Right atrium auricular region (tissue), 2 donors: Measurements from ENCODE around the gene BAG5. TPM values are rescaled to one million over a fixed set of nuclear protein-coding genes. Genes with fewer than 3 reads are reported as not detected.

ENCODE experiments used
- DNase-seq: peaks from one replicate; pipeline ENCODE4 v3.0.0-alpha.2; 2019; ENCODE audit warnings: low spot score
- H3K27ac ChIP-seq, 2 donors: fragments of 200-600 bp; sonication (generic); 1 replicate in 1 of 2; 2 replicates in 1 of 2; pipeline ENCODE4 v1.5.1; 2016 to 2019
- H3K27me3 ChIP-seq, 2 donors: fragments of 200-600 bp; sonication (generic); one replicate each; pipeline versions ENCODE4 v1.5.1 to v1.6.0; 2017 to 2019
- H3K36me3 ChIP-seq: fragments of 200-600 bp; sonication (generic); one replicate; pipeline ENCODE4 v1.5.1; 2016
- H3K4me1 ChIP-seq, 2 donors: fragments of 200-600 bp; sonication (generic); one replicate each; pipeline versions ENCODE4 v1.5.1 to v1.6.0; 2017 to 2019
- H3K4me3 ChIP-seq, 2 donors: fragments of 200-600 bp; sonication (generic); 1 replicate in 1 of 2; 2 replicates in 1 of 2; pipeline ENCODE4 v1.5.1; 2017 to 2019; ENCODE audit warnings: mild to moderate bottlenecking in 1 of 2, moderate library complexity in 1 of 2
- H3K9me3 ChIP-seq, 2 donors: fragments of 200-600 bp; sonication (generic); one replicate each; pipeline ENCODE4 v1.5.1; 2019
- CTCF ChIP-seq, 2 donors: fragments of 200-600 bp; sonication (generic); IDR thresholded peaks; one replicate each; pipeline ENCODE4 v1.5.1; 2019; ENCODE audit warnings: antibody characterized with exemption in 2 of 2
- total RNA-seq, 2 donors: library from RNA; depleted of rRNA; stranded (reverse); fragments of >200 nt; gene quantifications; one replicate each; pipeline ENCODE4 v1.1.0, GENCODE V29; 2016

The BAG5 gene
- total RNA-seq, 2 donors from 2014 or later = 16.1 to 17.7 TPM

GRCh38 chr14:103520269-103520656 is 42.2 kb downstream of the BAG5 start:
- H3K9me3 ChIP-seq = no peaks in the 10 kb centered on the region
- H3K4me1 ChIP-seq = peaks cover 0 to 81% of the 10 kb centered on the region in 2 donors
- DNase-seq = no peak
- H3K27ac ChIP-seq = peak overlapping the region; percentile 84 to 90
- peaks cover 4% of the 10 kb centered on the region for H3K36me3 ChIP-seq
- no peak for TF ChIP-seq CTCF (IDR thresholded peaks at IDR 0.05)
- H3K4me3 ChIP-seq = peak overlapping the region in 1 of 2 donors; percentile 63
- H3K27me3 ChIP-seq = no peaks in the 10 kb centered on the region

- Histone ChIP-seq H3K4me3 (no peak overlapping the region), H3K4me1 (peaks cover 0 to 81% of the 10 kb centered on the region in 2 donors)
Measured at GRCh38 chr14:103519837-103520212, 42.6 kb downstream of the BAG5 start.

GRCh38 chr14:103519043-103519836 is 43.2 kb downstream of the BAG5 start:
- Histone ChIP-seq H3K36me3 (peaks cover 4% of the 10 kb centered on the region), H3K27ac (peak overlapping the region in 1 of 2 donors; percentile 84), H3K27me3 (no peaks in the 10 kb centered on the region), H3K9me3 (no peaks in the 10 kb centered on the region), H3K4me3 (no peak overlapping the region), H3K4me1 (peaks cover 0 to 76% of the 10 kb centered on the region in 2 donors)
- TF ChIP-seq CTCF (IDR thresholded peaks at IDR 0.05) = no peak
- DNase-seq = no peak

More at GRCh38 chr14:103519837-103520212, 42.6 kb downstream of the BAG5 start:
- Histone ChIP-seq H3K27ac (peak overlapping the region; percentile 84 to 90), H3K36me3 (peaks cover 4% of the 10 kb centered on the region), H3K27me3 (no peaks in the 10 kb centered on the region), H3K9me3 (no peaks in the 10 kb centered on the region)
- no peak for DNase-seq
- TF ChIP-seq CTCF (IDR thresholded peaks at IDR 0.05) = no peak

GRCh38 chr14:103518422-103519042 is 43.9 kb downstream of the BAG5 start:
- H3K27ac ChIP-seq = peak overlapping the region; percentile 45 to 84
- H3K4me1 ChIP-seq = peaks cover 0 to 81% of the 10 kb centered on the region in 2 donors
- H3K9me3 ChIP-seq = no peaks in the 10 kb centered on the region
- peak; percentile 90 to 95 for TF ChIP-seq CTCF (IDR thresholded peaks at IDR 0.05)
- no peak for DNase-seq
- no peaks in the 10 kb centered on the region for H3K27me3 ChIP-seq
- no peak overlapping the region for H3K4me3 ChIP-seq
- peaks cover 4% of the 10 kb centered on the region for H3K36me3 ChIP-seq

DNA sequence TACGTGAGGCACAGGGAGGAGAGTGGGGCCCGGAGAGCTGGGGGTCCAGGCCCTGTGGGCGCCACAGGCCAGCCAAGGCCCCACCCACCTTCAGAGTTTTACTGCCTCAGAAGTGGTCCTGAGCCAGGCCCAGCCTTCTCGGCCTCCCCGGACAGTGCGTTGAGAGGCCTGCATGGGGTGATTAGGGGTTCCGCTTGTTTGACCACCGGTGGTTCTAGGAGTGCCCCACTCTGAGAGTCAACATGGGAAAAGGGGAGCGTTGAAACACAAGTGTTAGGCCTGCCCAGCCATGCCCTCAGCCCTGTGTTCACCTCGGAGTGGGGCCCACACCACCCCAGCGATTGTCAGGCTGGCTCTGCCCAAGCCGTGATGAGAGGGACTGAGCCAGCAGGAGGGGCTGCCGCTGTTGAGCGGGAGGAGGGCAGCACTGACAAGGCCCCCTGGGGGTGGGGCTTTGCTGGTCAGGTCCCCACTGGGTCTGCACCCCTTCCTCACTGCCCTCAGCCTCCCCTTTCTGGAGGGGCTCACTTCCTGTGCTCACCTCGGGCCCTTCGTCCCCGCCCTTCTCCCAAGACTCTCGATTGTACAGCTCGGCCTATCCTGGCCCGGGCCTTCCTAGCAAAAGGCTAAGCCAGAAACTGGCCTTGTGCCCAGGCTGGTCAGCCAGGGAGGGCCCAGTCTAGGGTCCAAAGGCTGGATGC is 44.6 kb downstream of the BAG5 start:
- Histone ChIP-seq H3K4me1 (peaks cover 0 to 83% of the 10 kb centered on the region in 2 donors), H3K4me3 (no peak overlapping the region), H3K27ac (peak overlapping the region; percentile 45 to 84), H3K36me3 (peaks cover 4% of the 10 kb centered on the region), H3K9me3 (no peaks in the 10 kb centered on the region), H3K27me3 (no peaks in the 10 kb centered on the region)
- no peak for TF ChIP-seq CTCF (IDR thresholded peaks at IDR 0.05)
- DNase-seq = no peak
